Measurements from ENCODE around the gene CLSTN2.

GRCh38 chr3:140093742-140094141 lies 158.8 kb downstream of the CLSTN2 start:
- no peak for TF ChIP-seq SIN3A (IDR thresholded peaks at IDR 0.05; ENCODE audit: borderline replicate concordance, insufficient read depth, low read length)
- TF ChIP-seq POLR2AphosphoS5 (IDR thresholded peaks at IDR 0.05; ENCODE audit: low read depth, low read length) = no peak
- no peak for TF ChIP-seq TAF1 (IDR thresholded peaks at IDR 0.05; ENCODE audit: borderline replicate concordance, insufficient read depth, low read length)
- no peak for TF ChIP-seq REST (IDR thresholded peaks at IDR 0.05; ENCODE audit: insufficient read depth in 1 of 2, low read depth in 2 of 2, low read length in 2 of 2)
